HepG2 (cell line): ENCODE results near the gene DACT2.

Source experiments
- DNMT1 ChIP-seq: sonication (generic); formaldehyde crosslinking; IDR thresholded peaks from 2 replicates; pipeline ENCODE4 v1.5.1; 2020; ENCODE audit warnings: mild to moderate bottlenecking, missing genetic modification reagents
- IKZF5 ChIP-seq: IDR thresholded peaks from 2 replicates; pipeline ENCODE4 v1.6.1; 2018; ENCODE audit warnings: missing genetic modification reagents, mild to moderate bottlenecking, missing compliant biosample characterization

DNA sequence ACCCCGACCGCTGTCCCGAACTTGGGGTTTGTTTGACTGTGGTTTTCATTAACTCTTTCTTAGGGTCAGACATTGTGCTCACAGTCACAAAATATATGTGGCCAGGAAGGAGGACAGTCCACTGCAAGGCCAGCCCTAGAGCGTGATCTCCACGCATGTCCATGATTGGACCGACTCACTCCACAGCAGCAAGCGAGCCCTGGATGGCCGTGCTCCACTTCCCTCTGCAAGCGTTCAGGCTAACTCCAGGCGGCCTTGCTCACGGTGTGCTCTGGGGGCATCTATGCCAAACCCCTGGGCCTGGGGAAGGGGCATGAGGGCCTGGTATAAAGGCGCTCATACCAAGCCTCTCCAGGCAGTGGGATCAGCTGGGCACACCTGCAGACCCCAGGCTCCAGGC is 5.6 kb downstream of the DACT2 start:
- TF ChIP-seq IKZF5 (CRISPR knock-in tag) = no peak
- TF ChIP-seq DNMT1 (CRISPR knock-in tag) = no peak
